CD8-positive, alpha-beta memory T cell (primary cell): Measurements from ENCODE around the gene TEKT5. TPM values are rescaled to one million over a fixed set of nuclear protein-coding genes. Genes with fewer than 3 reads are reported as not detected.
A peak's percentile ranks its signal among the peaks of the same experiment; 100 is the strongest.
"Not testable (repeated sequence)": the region's sequence is repeated elsewhere in the genome, so short reads cannot be mapped to it uniquely, and the experiment has no call there.

Experiments
- CTCF ChIA-PET: fragments of 350-600 bp; sonication (Branson Sonifier 250); formaldehyde crosslinking; loops from one replicate; lab custom pipeline; 2021; ENCODE audit warnings: antibody characterized with exemption; lab: Charles Lee
- POLR2A ChIA-PET: fragments of 350-600 bp; sonication (Branson Sonifier 250); formaldehyde crosslinking; loops from one replicate; lab custom pipeline; 2021; ENCODE audit warnings: antibody characterized with exemption; lab: Charles Lee
- DNase-seq, 5 donors: peaks; one replicate each; pipeline versions ENCODE4 v3.0.0 to v3.0.0-alpha.2; 2020 to 2022; ENCODE audit warnings: mixed read lengths in 1 of 5
- H3K27ac ChIP-seq: one replicate; pipeline ENCODE4 v1.7.0; 2013; ENCODE audit warnings: low read depth, mild to moderate bottlenecking, low read length, moderate library complexity
- H3K27me3 ChIP-seq: 2 replicates; pipeline ENCODE4 v1.7.0; 2013; ENCODE audit warnings: low read length, mild to moderate bottlenecking; ENCODE audit not compliant: insufficient read depth, poor library complexity, severe bottlenecking
- H3K36me3 ChIP-seq: 2 replicates; pipeline ENCODE4 v1.7.0; 2013; ENCODE audit warnings: mild to moderate bottlenecking, low read length, moderate library complexity; ENCODE audit not compliant: insufficient read depth
- H3K4me1 ChIP-seq: 2 replicates; pipeline ENCODE4 v1.7.0; 2013; ENCODE audit warnings: mild to moderate bottlenecking, low read length, moderate library complexity; ENCODE audit not compliant: insufficient read depth
- H3K4me3 ChIP-seq: 2 replicates; pipeline ENCODE4 v1.7.0; 2013; ENCODE audit warnings: mild to moderate bottlenecking, low read length
- H3K9me3 ChIP-seq: 2 replicates; pipeline ENCODE4 v1.7.0; 2013; ENCODE audit warnings: mild to moderate bottlenecking, low read length
- H3K27ac Mint-ChIP-seq, 8 donors: one replicate each; pipeline ENCODE4 v1.8.0; 2020 to 2021; ENCODE audit warnings: mixed read lengths in 8 of 8, mild to moderate bottlenecking in 6 of 8, inconsistent platforms in 3 of 8, moderate library complexity in 3 of 8
- H3K27me3 Mint-ChIP-seq, 2 donors: one replicate each; pipeline ENCODE4 v1.8.0; 2020 to 2021; ENCODE audit warnings: mixed read lengths in 2 of 2, mild to moderate bottlenecking in 1 of 2, moderate library complexity in 1 of 2
- H3K36me3 Mint-ChIP-seq, 3 donors: one replicate each; pipeline ENCODE4 v1.8.0; 2020 to 2021; ENCODE audit warnings: mixed read lengths in 3 of 3, inconsistent platforms in 1 of 3, mild to moderate bottlenecking in 1 of 3
- H3K4me1 Mint-ChIP-seq, 3 donors: one replicate each; pipeline ENCODE4 v1.8.0; 2020 to 2021; ENCODE audit warnings: mixed read lengths in 3 of 3, inconsistent platforms in 1 of 3, mild to moderate bottlenecking in 1 of 3
- H3K4me3 Mint-ChIP-seq, 7 donors: one replicate each; pipeline ENCODE4 v1.8.0; 2020 to 2021; ENCODE audit warnings: mixed read lengths in 7 of 7, mild to moderate bottlenecking in 6 of 7, moderate library complexity in 4 of 7, inconsistent platforms in 2 of 7
- H3K9me3 Mint-ChIP-seq, 5 donors: one replicate each; pipeline ENCODE4 v1.8.0; 2020 to 2022; ENCODE audit warnings: mixed read lengths in 5 of 5, mild to moderate bottlenecking in 3 of 5, moderate library complexity in 2 of 5, inconsistent platforms in 1 of 5
- polyA plus RNA-seq: library from polyadenylated mRNA; unstranded; fragments of 300-500 nt; fragmentation: Illumina TruSeq; gene quantifications from one replicate; pipeline ENCODE4 v1.2.3, GENCODE V29; 2021
- total RNA-seq, 2 experiments: library from RNA; stranded (reverse); gene quantifications; one replicate each; pipeline ENCODE4 v1.2.3, GENCODE V29; 2021

TEKT5 gene
- total and polyA plus RNA-seq, 3 experiments from 2014 or later, result not detected

DNA sequence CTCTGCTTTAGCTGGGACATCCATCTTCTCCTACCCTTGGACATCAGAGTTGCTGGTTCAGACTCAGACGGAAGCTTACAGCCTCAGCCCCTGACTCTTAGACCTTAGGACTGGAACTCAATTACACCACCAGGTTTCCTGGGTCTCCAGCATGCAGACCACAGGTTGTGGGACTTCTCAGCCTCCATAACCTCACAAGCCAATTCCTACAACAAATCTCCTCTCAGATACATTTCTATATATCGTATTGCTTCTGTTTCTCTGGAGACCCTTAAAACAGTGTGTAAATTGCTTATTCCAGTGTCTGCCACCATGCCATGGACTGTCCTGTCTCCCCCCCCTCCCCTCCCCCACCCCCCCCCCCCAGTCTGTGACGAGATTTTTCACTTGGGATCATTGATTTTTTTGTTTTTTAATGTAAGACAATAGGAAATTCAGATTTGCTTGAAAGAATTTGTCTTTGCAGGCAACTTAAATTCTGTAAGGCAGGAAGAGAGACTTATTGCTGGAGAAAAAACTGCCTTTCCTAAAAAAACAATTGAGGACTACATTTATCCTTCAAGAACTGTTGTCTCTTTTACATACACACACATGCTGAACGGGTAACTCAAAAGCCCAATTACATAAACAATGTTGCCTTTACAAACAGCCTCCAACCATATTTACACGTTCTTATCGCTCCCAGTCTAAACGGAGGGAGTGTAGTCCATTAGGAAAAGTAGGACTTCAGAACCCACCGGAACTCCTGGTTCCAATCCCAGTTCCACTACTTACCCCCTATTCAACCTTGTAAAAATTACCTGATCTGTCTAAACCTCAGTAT is 39.9 kb downstream of the TEKT5 start:
- POLR2A ChIA-PET, result no interaction called here
- no peaks in the 10 kb centered on the region for H3K27me3 ChIP-seq
- H3K27me3 Mint-ChIP-seq, result peaks cover 1 to 11% of the 10 kb centered on the region in 2 donors
- H3K4me1 ChIP-seq, result no peaks in the 10 kb centered on the region
- peaks cover 0 to 2% (median 0%) of the 10 kb centered on the region in 5 donors for H3K9me3 Mint-ChIP-seq
- H3K36me3 ChIP-seq, result no peaks in the 10 kb centered on the region
- H3K9me3 ChIP-seq, result no peaks in the 10 kb centered on the region
- no peak overlapping the region for H3K4me3 ChIP-seq
- no peak overlapping the region for H3K4me3 Mint-ChIP-seq
- CTCF ChIA-PET, result no interaction called here
- no peak for DNase-seq
- H3K36me3 Mint-ChIP-seq, result no peaks in the 10 kb centered on the region
- H3K27ac Mint-ChIP-seq, result no peak overlapping the region
- no peaks in the 10 kb centered on the region for H3K4me1 Mint-ChIP-seq
- no peak overlapping the region for H3K27ac ChIP-seq

GRCh38 chr16:10652730-10653590 is 41.8 kb downstream of the TEKT5 start:
- POLR2A ChIA-PET, result no interaction called here
- H3K27me3 ChIP-seq, result no peaks in the 10 kb centered on the region
- CTCF ChIA-PET, result no interaction called here
- Mint-ChIP-seq H3K27me3 (peaks cover 1 to 7% of the 10 kb centered on the region in 2 donors), H3K4me3 (no peak overlapping the region), H3K9me3 (peaks cover 0 to 2% (median 0%) of the 10 kb centered on the region in 5 donors), H3K27ac (no peak overlapping the region), H3K4me1 (no peaks in the 10 kb centered on the region), H3K36me3 (no peaks in the 10 kb centered on the region)
- H3K36me3 ChIP-seq, result no peaks in the 10 kb centered on the region
- no peaks in the 10 kb centered on the region for H3K9me3 ChIP-seq
- no peak for DNase-seq
- H3K4me3 ChIP-seq, result no peak overlapping the region
- no peak overlapping the region for H3K27ac ChIP-seq
- H3K4me1 ChIP-seq, result no peaks in the 10 kb centered on the region

DNA sequence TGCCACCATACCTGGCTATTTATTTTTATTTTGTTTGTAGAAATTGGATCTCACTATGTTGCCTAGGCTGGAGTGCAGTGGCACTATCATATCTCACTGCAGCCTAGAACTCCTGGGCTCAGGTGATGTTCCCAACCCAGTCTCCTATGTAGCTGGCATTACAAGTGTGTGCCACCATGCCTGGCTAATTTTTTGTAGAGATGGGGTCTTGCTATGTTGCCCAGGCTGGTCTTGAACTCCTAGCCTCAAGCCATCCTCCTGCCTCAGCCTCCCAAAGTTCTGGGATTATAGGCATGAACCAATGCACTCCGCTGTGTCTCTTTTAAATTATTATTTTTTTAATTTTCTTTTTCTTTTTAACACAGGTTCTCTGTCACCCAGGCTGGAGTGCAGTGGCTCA is 45.6 kb downstream of the TEKT5 start:
- H3K36me3 ChIP-seq, CTCF ChIA-PET, H3K27me3 ChIP-seq, H3K27me3 Mint-ChIP-seq, DNase-seq, H3K4me3 Mint-ChIP-seq, H3K9me3 Mint-ChIP-seq, H3K9me3 ChIP-seq, H3K4me1 Mint-ChIP-seq, POLR2A ChIA-PET, H3K4me1 ChIP-seq, H3K27ac ChIP-seq, H3K4me3 ChIP-seq, H3K36me3 Mint-ChIP-seq: not testable (repeated sequence)
- H3K27ac Mint-ChIP-seq, result peak overlapping the region in 1 of 8 donors; percentile 26

DNA sequence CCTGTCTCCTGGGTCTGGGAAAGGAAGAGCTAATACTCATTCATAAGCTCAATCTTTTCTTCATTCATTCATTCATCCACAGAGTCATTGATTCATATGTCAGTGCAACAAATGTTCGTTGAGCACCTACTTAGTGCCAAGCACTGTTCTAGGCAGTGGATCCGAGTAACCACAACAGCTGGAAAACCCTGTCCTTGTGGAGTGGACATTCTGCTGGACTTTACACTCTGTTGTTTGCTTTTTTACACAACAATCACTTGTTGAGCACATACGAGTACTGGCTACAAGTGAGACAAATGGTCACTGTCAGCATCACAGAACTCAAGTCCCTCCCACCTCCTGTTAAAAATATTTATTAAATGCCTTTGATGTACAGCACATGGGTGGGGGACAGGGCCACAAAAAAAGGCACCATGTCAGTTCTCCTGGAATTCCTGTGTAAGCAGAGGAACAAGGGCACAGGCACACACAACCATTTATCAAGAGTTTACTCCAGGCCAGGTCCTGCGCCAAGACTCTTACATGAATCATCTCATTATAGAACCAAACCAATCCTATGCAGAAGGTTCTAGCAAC is 46.9 kb downstream of the TEKT5 start:
- Histone ChIP-seq H3K4me3 (no peak overlapping the region), H3K36me3 (no peaks in the 10 kb centered on the region), H3K9me3 (no peaks in the 10 kb centered on the region), H3K4me1 (no peaks in the 10 kb centered on the region), H3K27ac (no peak overlapping the region), H3K27me3 (no peaks in the 10 kb centered on the region)
- Mint-ChIP-seq H3K9me3 (no peaks in the 10 kb centered on the region), H3K27ac (peak overlapping the region in 1 of 8 donors; percentile 21), H3K36me3 (no peaks in the 10 kb centered on the region), H3K4me3 (no peak overlapping the region), H3K4me1 (no peaks in the 10 kb centered on the region), H3K27me3 (peaks cover 1 to 6% of the 10 kb centered on the region in 2 donors)
- CTCF ChIA-PET, result no interaction called here
- POLR2A ChIA-PET, result no interaction called here
- DNase-seq, result no peak

- no peaks in the 10 kb centered on the region for H3K36me3 ChIP-seq
- no peaks in the 10 kb centered on the region for H3K27me3 ChIP-seq
- Mint-ChIP-seq H3K36me3 (no peaks in the 10 kb centered on the region), H3K27ac (peak overlapping the region in 1 of 8 donors; percentile 21), H3K4me1 (no peaks in the 10 kb centered on the region), H3K4me3 (no peak overlapping the region), H3K27me3 (peaks cover 1 to 11% of the 10 kb centered on the region in 2 donors), H3K9me3 (no peaks in the 10 kb centered on the region)
- no peaks in the 10 kb centered on the region for H3K4me1 ChIP-seq
- DNase-seq, result no peak
- ChIA-PET POLR2A (interaction anchor here (0.6 kb wide), 1 partner anchor 37 kb away, joined by 3 read pairs; no protein-coding TSS in a partner anchor), CTCF (no interaction called here)
- H3K27ac ChIP-seq, result no peak overlapping the region
- no peaks in the 10 kb centered on the region for H3K9me3 ChIP-seq
- no peak overlapping the region for H3K4me3 ChIP-seq
Observed at GRCh38 chr16:10647264-10647720, 47.4 kb downstream of the TEKT5 start.

DNA sequence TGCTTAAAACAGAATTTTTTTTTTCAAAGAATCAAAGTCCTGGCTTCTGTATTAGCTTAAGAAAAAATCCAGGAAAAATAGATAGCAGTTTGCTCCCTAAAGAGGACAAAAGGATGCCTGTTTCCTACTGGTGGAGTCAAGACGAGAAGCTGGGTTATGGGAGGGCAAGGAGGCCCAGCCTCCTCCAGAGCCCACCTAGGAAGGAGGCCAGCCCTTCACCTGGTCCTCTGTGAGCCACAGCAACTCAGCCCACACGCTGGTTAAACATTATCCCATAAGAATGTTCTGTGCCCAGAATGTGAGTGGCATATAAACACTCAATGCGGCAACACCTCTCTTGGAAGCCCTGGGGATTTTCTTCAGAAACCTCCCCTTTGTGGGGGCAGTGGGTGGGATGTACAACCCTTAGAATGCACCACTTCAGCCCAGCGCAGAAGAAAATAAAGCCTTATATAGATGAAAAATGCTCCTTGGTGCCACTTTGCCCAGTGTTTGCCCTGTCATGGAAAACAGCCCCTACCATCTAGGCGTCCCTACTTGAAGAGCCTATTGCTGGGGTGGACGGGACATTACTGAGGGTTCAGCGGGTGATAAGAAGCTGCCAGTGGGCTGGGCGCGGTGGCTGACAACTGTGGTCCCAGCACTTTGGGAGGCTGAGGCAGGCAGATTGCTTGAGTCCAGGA is 48.0 kb downstream of the TEKT5 start:
- Mint-ChIP-seq H3K4me1 (no peaks in the 10 kb centered on the region), H3K27me3 (peaks cover 3 to 11% of the 10 kb centered on the region in 2 donors), H3K27ac (no peak overlapping the region), H3K9me3 (no peaks in the 10 kb centered on the region), H3K36me3 (no peaks in the 10 kb centered on the region), H3K4me3 (no peak overlapping the region)
- no peaks in the 10 kb centered on the region for H3K9me3 ChIP-seq
- H3K4me1 ChIP-seq, result no peaks in the 10 kb centered on the region
- H3K36me3 ChIP-seq, result no peaks in the 10 kb centered on the region
- ChIA-PET CTCF (no interaction called here), POLR2A (interaction anchor here (0.6 kb wide), 1 partner anchor 37 kb away, joined by 3 read pairs; no protein-coding TSS in a partner anchor)
- H3K27ac ChIP-seq, result no peak overlapping the region
- H3K4me3 ChIP-seq, result no peak overlapping the region
- no peaks in the 10 kb centered on the region for H3K27me3 ChIP-seq
- DNase-seq, result no peak

- peaks cover 2 to 11% of the 10 kb centered on the region in 2 donors for H3K27me3 Mint-ChIP-seq
- no peak overlapping the region for H3K4me3 ChIP-seq
- no peaks in the 10 kb centered on the region for H3K4me1 ChIP-seq
- no peaks in the 10 kb centered on the region for H3K36me3 ChIP-seq
- no peak overlapping the region for H3K27ac ChIP-seq
- peaks cover 0 to under 1% (median 0%) of the 10 kb centered on the region in 5 donors for H3K9me3 Mint-ChIP-seq
- no peak overlapping the region for H3K4me3 Mint-ChIP-seq
- no peaks in the 10 kb centered on the region for H3K9me3 ChIP-seq
- no peaks in the 10 kb centered on the region for H3K4me1 Mint-ChIP-seq
- DNase-seq, result no peak
- POLR2A ChIA-PET, result no interaction called here
- H3K27ac Mint-ChIP-seq, result no peak overlapping the region
- H3K36me3 Mint-ChIP-seq, result no peaks in the 10 kb centered on the region
- CTCF ChIA-PET, result no interaction called here
- no peaks in the 10 kb centered on the region for H3K27me3 ChIP-seq
Observed at GRCh38 chr16:10646228-10646580, 48.5 kb downstream of the TEKT5 start.
